Memory B cell (primary cell): Measurements from ENCODE around the gene LHX6.

Source experiments
- ATAC-seq: fragments of 150-1000 bp; cut with Tn5 transposase; 2 replicates; pipeline ENCODE4 v1.10.0; 2021; ENCODE audit warnings: low read depth, mild to moderate bottlenecking, moderate library complexity
- DNase-seq, 2 donors: peaks; one replicate each; pipeline ENCODE4 v3.0.0; 2022; ENCODE audit warnings: low spot score in 2 of 2
- H3K27ac Mint-ChIP-seq: one replicate; pipeline ENCODE4 v1.8.0; 2022; ENCODE audit warnings: mild to moderate bottlenecking, moderate library complexity, mixed read lengths
- H3K27me3 Mint-ChIP-seq: one replicate; pipeline ENCODE4 v1.8.0; 2022; ENCODE audit warnings: mixed read lengths
- H3K36me3 Mint-ChIP-seq: one replicate; pipeline ENCODE4 v1.8.0; 2022; ENCODE audit warnings: mild to moderate bottlenecking, mixed read lengths
- H3K4me1 Mint-ChIP-seq: one replicate; pipeline ENCODE4 v1.8.0; 2022; ENCODE audit warnings: mixed read lengths
- H3K4me3 Mint-ChIP-seq: one replicate; pipeline ENCODE4 v1.8.0; 2022; ENCODE audit warnings: mild to moderate bottlenecking, moderate library complexity, mixed read lengths
- H3K9me3 Mint-ChIP-seq: one replicate; pipeline ENCODE4 v1.8.0; 2022; ENCODE audit warnings: mixed read lengths

Gene LHX6

DNA sequence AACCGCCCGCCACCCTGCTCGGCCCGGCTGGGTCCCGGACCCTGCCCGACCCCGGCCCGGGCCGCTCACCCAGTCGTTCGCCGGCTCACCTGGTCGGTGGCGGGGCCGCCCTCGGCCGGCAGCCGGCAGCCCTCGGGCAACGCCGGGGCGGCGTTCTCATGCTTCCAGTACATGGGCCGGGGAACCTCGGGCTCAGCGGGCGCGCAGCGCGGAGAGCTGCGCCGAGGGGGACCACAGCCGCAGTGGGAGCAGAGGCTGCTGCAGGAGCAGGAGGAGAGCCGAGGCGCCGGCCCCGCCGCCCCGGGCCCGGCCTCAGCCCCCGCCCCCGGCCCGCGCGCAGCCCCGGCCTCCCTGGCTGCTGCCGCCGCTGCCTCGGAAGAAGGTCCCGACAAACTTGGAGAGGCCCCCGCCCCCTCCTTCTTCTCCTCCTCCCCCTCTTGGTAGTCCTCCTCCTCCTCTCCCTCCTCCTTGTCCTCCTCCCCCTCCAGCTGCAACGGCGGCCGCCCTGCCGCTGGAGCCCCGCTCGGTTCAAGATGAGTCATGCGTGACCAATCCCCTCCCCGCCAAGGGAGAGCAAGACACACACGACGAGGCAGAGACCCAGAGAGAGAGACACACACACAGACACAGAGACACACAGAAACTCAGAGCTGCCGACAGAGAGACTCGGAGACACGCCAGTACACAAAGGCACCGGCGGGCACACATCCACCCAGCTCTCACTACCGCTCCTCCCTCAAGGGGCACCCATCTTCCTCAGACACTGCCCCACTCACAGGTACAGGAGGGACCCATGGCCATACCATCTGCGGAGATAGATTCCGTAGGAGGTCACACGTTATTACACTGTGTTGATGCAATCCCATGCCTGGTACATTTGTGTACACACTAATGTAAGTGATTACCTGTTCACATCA, at the start of gene LHX6:
LHX6 (minus strand) TSS at position 390 of the 917 bp plus-strand sequence; CDS start at position 173, 217 bp downstream.
- Mint-ChIP-seq H3K36me3 (no peaks in the 10 kb centered on the region), H3K9me3 (no peaks in the 10 kb centered on the region), H3K4me3 (peak within 1 kb of the TSS; percentile 77)

DNA sequence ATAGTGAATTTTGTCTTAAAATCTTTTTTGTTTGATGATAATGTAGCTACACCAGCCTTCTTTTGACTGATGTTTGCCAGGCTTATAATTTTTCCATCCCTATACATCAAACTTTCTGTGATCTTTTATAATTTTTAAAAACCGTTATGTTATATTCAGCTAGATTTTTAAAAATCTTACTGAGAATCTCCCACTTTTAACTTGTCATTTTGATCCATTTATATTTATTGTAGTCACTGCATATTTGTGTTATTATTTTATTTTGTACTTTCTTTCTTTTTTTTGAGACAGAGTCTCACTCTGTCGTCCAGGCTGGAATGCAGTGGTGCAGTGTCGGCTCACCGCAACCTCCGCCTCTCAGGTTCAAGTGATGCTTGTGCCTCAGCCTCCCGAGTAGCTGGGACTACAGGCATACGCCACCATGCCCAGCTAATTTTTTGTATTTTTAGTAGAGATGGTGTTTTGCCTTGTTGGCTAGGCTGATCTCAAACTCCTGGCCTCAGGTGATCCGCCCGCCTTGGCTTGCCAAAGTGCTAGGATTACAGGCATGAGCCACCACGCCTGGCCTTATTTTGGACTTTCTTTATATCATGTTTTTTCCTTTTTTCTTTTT, 48.6 kb upstream of the LHX6 start:
- ATAC-seq, result no peak
- H3K4me3 Mint-ChIP-seq, result no peak overlapping the region
- peaks cover 3% of the 10 kb centered on the region for H3K9me3 Mint-ChIP-seq
- no peak for DNase-seq
- no peaks in the 10 kb centered on the region for H3K27me3 Mint-ChIP-seq
- peaks cover 18% of the 10 kb centered on the region for H3K4me1 Mint-ChIP-seq
- peaks cover 32% of the 10 kb centered on the region for H3K36me3 Mint-ChIP-seq
- H3K27ac Mint-ChIP-seq, result no peak overlapping the region

More for the DNA sequence above, at the start of gene LHX6:
- Mint-ChIP-seq H3K27ac (no peak within 1 kb of the TSS), H3K27me3 (peaks cover 17% of the 10 kb centered on the region), H3K4me1 (no peaks in the 10 kb centered on the region)
- ATAC-seq, result peak; percentile 42
- no peak for DNase-seq

DNA sequence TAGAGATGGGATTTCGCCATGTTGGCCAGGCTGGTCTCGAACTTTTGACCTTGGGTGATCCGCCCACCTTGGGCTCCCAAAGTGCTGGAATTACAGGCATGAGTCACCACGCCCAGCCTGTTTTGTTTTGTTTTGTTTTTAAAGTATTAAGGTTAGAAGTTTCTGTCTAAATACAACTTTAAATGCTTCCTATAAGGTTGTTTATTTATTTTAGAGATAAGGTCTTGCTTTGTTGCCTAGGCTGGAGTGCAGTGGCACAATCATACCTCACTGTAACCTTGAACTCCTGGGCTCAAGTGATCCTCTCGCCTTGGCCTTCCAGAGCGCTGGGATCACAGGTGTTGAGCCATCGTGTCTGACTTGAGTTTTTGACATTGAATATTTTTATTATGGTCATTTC, 47.3 kb upstream of the LHX6 start:
- Mint-ChIP-seq H3K27ac (no peak overlapping the region), H3K4me3 (no peak overlapping the region), H3K36me3 (peaks cover 26% of the 10 kb centered on the region), H3K9me3 (peaks cover 3% of the 10 kb centered on the region), H3K27me3 (no peaks in the 10 kb centered on the region), H3K4me1 (peaks cover 18% of the 10 kb centered on the region)
- ATAC-seq (no peak), DNase-seq (no peak)

DNA sequence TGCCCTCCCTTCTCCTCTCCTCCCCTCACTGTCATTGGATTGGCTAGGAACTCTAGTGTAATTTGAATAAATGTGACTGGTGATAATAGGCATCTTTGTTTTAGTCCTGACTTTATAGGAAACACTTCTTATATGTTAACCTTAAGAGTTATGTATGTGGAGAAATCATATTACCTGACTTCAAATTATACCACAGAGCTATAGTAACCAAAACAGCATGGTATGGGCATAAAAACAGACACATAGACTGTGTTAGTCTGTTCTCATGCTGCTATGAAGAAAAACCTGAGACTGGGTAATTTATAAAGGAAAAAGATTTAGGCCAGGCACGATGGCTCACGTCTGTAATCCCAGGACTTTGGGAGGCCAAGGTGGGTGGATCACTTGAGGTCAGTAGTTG, 45.3 kb upstream of the LHX6 start:
- no peaks in the 10 kb centered on the region for H3K27me3 Mint-ChIP-seq
- no peak overlapping the region for H3K4me3 Mint-ChIP-seq
- no peak overlapping the region for H3K27ac Mint-ChIP-seq
- peaks cover 3% of the 10 kb centered on the region for H3K9me3 Mint-ChIP-seq
- no peak for DNase-seq
- peaks cover 26% of the 10 kb centered on the region for H3K36me3 Mint-ChIP-seq
- peaks cover 15% of the 10 kb centered on the region for H3K4me1 Mint-ChIP-seq
- ATAC-seq, result no peak

DNA sequence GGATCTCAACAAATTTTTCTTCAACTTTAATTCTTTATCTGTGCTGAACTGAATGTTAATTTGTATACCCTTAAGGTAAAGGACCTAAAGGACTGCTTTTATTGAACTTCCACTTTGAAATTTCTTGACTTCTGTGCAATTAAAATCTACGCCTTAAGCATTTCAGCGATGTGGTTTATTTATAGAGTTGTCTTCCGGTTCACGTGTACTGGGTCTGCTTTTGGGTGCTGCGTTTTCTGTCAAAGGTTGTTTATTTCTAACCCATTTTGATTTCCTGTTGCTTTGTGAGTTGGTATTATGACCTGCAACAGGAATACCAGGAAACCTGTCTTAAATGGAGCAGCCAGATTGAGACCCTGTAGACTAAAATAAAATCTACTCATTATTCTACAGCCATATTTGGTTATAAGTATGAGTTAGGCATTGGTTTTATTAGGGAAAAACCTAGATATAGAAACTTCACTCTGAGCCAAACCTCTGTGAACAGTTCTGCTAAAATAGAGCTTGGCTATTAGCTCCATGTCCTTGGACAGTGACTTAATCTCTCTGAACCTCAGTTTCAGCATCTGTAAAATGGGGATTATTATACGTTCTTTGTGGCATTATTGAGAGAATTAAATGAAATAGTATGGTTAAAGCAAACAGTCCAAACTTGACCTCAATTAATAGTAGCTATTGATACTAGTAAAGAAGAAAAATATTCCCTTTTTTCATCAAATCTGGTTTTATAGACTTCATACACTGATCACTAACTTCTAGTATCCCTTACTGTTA, 39.5 kb upstream of the LHX6 start:
- Mint-ChIP-seq H3K9me3 (no peaks in the 10 kb centered on the region), H3K4me1 (peaks cover 28% of the 10 kb centered on the region), H3K36me3 (peaks cover 11% of the 10 kb centered on the region), H3K27ac (peak overlapping the region; percentile 62), H3K27me3 (no peaks in the 10 kb centered on the region), H3K4me3 (peak overlapping the region; percentile 25)
- ATAC-seq, result no peak
- no peak for DNase-seq

DNA sequence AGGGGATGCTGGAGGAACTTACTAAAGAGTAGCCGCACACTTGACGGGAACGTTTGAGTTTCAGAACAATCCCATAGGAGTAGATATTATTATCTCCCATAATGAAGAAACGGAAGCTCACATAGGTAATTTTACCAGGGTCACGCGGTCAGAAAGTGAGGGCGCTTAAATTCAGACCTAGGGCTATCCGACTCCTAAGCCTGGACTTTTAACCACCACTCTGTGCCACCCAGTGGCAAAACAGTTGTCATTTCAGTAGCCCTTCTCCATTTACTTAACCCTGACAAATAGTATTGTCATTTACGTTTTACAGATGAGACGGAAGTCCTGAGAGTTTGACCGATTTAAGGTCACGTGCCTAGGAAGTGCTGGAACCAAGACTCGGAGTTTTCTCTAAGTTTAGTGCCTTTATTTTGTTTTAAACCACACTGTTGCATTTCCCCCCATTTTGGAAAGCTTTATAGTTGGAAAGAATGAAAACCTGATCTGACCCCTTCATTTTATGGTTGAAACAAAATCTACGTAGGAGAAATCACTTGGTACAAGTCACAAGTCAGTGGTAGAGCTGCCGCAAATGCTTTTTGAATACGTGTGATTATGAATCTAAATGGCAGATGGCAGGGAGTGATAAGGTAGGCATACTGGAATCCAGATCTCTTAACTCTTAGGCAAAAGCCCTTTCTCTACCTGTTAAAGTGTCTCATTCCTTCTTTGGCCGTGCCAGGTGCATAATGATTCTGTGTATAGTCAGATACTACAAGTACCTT, 36.6 kb upstream of the LHX6 start:
- ATAC-seq (peak; percentile 56), DNase-seq (peak; percentile 12 to 27)
- Mint-ChIP-seq H3K9me3 (no peaks in the 10 kb centered on the region), H3K27ac (peak overlapping the region; percentile 98), H3K4me3 (peak overlapping the region; percentile 99), H3K4me1 (peaks cover 28% of the 10 kb centered on the region), H3K27me3 (no peaks in the 10 kb centered on the region), H3K36me3 (peaks cover 2% of the 10 kb centered on the region)

DNA sequence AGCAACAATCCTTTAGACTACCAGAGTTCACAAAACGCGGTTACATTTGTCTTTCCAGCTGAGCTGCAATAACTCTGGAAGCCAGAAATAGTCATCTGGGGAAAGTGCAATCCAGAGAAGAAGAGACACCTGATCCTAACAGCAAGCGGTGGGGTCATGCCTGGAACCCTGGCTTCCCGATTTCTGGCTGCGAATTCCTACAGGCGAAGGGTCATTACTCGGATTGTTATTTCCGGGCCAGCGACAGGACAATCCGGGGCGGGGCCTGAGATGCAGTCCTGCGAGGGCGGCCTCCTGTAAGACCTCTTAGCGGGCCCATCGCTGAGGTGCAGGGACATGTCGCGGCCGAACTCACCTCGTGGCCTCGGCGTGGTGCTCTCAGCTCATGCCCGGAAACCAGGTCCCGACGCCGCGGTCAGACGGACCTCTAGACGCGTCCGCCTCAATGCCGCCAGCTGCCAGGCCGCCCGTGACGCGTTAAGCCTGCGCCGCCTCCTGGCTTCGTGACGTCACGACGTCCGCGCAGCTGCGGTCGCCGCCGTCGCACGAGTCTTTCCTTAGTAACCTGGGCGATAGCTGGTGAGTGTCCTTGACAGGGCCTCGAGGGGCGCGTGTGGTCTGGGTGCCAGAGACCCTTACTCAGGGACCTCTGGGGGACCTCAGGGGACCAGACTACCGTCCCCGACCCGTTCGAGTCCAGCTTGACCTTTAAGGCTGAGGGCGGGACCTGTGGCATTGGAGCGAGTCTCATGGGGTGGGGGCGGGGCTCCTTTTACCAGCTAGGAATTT, 35.8 kb upstream of the LHX6 start, which contains the start of the genes MRRF and RBM18:
MRRF (plus strand) TSS at position 523 of the 789 bp plus-strand sequence. CDS start 6,010 bp downstream, outside the sequence.
RBM18 (minus strand) TSS at position 481 of the 789 bp plus-strand sequence. CDS start 3,348 bp downstream, outside the sequence.
- DNase-seq, result peak; percentile 88 to 98
- H3K4me3 Mint-ChIP-seq, result peak within 1 kb of the TSS; percentile 99
- ATAC-seq, result peak; percentile 87
- H3K9me3 Mint-ChIP-seq, result no peaks in the 10 kb centered on the region
- no peaks in the 10 kb centered on the region for H3K27me3 Mint-ChIP-seq
- H3K4me1 Mint-ChIP-seq, result peaks cover 28% of the 10 kb centered on the region
- H3K36me3 Mint-ChIP-seq, result peaks cover 3% of the 10 kb centered on the region
- H3K27ac Mint-ChIP-seq, result peak within 1 kb of the TSS; percentile 98

DNA sequence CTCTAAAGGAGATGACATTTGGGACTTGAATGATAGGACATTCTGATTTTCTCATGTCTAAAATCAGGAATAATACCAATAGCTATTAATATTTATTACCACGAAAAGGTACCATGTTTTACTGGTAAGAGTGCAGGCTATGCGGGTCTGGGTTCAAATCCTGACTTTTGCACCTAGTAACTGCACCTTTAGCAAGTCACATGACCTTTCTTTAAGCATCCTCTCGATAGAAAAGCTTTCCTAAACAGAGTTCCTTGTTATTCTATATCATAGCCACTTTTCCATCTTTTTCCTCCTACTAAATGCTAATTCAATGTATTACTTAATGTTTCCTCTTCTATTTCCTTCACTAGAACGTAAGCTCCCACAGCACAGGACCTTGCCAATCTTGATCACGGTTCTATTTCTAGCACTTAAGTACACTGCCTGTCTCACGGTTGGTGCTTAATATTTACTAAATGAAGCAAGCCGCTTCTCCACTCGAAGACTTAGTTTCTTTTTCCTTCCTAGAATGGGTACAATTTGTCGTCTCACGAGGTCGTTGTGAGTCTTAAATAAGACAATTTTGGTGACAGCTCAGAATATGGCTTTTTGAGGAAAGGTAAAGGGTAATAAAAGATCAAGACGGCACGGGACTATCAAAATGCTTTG, 35.1 kb upstream of the LHX6 start:
- DNase-seq (no peak), ATAC-seq (no peak)
- peak overlapping the region; percentile 98 for H3K27ac Mint-ChIP-seq
- peaks cover 8% of the 10 kb centered on the region for H3K36me3 Mint-ChIP-seq
- H3K4me3 Mint-ChIP-seq, result peak overlapping the region; percentile 99
- H3K4me1 Mint-ChIP-seq, result peaks cover 28% of the 10 kb centered on the region
- no peaks in the 10 kb centered on the region for H3K27me3 Mint-ChIP-seq
- H3K9me3 Mint-ChIP-seq, result no peaks in the 10 kb centered on the region

DNA sequence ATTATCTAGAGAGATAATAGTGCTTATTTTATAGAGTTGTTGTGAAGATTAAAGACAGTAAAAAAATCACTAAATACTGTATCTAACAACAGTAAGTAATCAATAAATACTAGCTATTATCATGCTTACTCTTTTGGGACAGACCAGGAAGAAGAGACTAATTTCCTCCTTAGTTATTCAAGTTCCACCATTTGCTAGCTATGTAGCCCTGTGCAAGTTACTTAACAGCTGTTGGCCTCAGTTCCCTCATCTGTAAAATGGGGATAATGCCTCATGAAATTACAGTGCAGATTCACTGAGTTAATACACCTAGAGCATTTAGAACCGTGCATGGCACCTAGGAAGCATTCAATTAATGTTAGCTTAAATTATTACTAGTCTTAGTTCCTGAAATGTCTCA, 33.3 kb upstream of the LHX6 start:
- Mint-ChIP-seq H3K9me3 (no peaks in the 10 kb centered on the region), H3K27me3 (no peaks in the 10 kb centered on the region), H3K27ac (no peak overlapping the region), H3K36me3 (peaks cover 14% of the 10 kb centered on the region), H3K4me3 (no peak overlapping the region), H3K4me1 (peaks cover 24% of the 10 kb centered on the region)
- DNase-seq (no peak), ATAC-seq (no peak)

DNA sequence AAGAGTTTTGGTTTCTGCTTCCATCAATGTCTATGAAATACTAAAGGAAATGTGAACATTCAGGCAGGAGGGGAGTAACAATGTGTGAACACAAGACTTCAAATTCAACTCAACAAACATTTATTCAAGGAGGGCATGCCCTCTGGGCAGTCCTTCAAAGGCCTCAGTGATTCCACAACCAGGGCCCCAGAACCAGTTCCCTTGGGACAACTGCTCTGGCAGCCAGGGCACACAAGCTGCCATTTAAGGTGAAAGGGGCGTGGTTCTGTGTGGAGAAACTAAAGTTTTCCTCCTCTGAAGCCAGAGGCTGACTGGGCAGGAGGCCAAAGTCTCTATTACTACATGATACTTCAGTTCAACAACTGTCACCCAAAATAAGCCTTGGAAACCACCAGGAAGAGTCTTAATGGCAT, 32.7 kb upstream of the LHX6 start:
- Mint-ChIP-seq H3K36me3 (peaks cover 14% of the 10 kb centered on the region), H3K4me3 (no peak overlapping the region), H3K27ac (peak overlapping the region; percentile 35), H3K9me3 (no peaks in the 10 kb centered on the region), H3K4me1 (peaks cover 24% of the 10 kb centered on the region), H3K27me3 (no peaks in the 10 kb centered on the region)
- ATAC-seq (no peak), DNase-seq (no peak)

DNA sequence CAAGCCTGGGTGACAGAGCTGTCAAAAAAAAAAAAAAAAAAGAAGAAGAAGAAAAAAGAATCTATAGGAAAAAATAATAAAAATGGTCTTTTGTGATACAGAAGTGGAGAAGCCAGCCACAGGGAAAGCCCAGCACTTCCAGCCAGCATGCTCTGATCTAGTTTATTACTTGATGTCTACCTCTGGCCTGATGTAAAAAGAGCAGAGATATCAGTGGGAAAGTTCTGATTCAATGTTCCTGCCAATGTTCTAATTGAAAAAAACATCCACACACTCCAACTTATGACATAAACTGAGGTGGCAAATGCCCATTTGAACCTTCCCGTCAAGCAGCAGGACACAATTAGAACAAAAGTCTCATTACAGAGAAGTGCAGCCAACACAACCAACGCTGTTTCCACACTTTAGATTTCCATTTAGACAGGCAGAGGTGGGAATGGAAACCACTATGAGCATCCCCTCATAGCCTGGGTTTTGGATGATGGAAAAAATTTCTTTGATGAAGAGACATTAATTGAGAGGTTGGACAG, 30.2 kb upstream of the LHX6 start:
- Mint-ChIP-seq H3K9me3 (no peaks in the 10 kb centered on the region), H3K36me3 (peaks cover 24% of the 10 kb centered on the region), H3K27me3 (no peaks in the 10 kb centered on the region), H3K4me3 (no peak overlapping the region), H3K27ac (peak overlapping the region; percentile 49), H3K4me1 (peaks cover 17% of the 10 kb centered on the region)
- DNase-seq, result no peak
- no peak for ATAC-seq

DNA sequence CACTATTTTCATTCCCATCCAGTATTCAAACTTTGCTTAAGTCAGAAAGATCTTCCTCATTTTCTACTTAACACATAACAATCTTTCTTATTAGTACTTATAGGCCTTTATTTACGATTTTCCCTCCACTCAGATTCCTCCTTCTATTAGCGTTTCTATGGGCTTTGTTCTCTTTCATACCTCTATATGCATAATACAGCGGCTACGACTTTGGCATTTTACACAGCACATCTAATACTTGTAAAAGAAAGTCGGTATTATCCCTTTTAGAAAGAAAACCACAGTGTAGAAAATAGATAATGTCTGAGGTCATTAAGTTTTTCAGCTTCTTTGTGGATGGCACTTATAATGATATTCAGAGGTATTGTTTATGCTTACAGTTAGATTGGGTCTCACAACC, 27.4 kb upstream of the LHX6 start:
- peaks cover 7% of the 10 kb centered on the region for H3K4me1 Mint-ChIP-seq
- H3K9me3 Mint-ChIP-seq, result no peaks in the 10 kb centered on the region
- H3K36me3 Mint-ChIP-seq, result peaks cover 35% of the 10 kb centered on the region
- no peak overlapping the region for H3K4me3 Mint-ChIP-seq
- DNase-seq (no peak), ATAC-seq (no peak)
- H3K27ac Mint-ChIP-seq, result no peak overlapping the region
- H3K27me3 Mint-ChIP-seq, result no peaks in the 10 kb centered on the region
